ENCODE data around the gene OSBP2.

DNA sequence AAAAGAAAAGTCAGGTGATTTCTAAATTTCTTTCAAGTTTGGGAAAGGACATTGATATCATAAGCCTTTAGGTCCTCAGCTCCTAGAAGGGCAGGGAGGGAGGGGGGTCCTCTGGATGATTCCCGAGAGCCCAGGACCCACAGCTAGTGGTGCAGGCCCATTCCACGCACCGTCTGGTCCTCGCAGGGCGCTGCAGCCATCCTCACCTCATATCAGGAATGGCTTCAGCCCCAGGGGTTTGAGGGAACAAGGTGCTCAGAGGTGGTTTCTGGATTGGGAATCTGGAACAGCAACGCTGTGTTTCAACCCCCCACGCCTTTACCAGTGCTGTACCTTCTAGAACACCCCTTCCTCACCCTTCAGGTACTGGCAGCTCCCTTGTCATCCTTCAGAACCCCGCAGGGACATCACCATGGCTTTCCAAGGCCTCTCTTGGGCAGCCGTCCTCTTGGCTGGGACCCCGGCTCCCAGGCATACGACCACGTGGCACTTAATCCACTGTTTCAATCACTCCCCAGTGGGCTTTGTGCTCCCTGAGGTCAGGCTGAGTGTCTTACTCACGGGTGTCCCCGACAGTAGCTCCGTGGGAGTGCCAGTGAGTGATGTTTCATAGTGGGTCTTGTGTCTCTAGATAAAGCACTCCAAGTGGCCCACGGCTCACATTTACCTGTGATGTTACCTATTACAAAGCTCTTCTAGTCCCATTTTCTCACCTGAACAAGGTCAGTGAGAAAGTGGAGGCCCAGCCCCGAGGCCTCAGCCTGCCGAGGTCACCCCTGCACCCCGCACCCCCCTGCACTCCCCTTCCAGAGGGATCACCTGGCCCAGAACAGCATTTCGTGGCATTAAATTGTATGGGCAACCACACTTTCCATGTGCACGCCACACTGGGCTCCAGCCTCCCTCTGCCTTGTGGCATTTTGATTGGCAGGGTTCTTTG is 180.0 kb downstream of the OSBP2 start:
- TF ChIP-seq, protein P1, sequence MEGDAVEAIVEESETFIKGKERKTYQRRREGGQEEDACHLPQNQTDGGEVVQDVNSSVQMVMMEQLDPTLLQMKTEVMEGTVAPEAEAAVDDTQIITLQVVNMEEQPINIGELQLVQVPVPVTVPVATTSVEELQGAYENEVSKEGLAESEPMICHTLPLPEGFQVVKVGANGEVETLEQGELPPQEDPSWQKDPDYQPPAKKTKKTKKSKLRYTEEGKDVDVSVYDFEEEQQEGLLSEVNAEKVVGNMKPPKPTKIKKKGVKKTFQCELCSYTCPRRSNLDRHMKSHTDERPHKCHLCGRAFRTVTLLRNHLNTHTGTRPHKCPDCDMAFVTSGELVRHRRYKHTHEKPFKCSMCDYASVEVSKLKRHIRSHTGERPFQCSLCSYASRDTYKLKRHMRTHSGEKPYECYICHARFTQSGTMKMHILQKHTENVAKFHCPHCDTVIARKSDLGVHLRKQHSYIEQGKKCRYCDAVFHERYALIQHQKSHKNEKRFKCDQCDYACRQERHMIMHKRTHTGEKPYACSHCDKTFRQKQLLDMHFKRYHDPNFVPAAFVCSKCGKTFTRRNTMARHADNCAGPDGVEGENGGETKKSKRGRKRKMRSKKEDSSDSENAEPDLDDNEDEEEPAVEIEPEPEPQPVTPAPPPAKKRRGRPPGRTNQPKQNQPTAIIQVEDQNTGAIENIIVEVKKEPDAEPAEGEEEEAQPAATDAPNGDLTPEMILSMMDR (conservative IDR thresholded peaks at IDR 0.05; ENCODE audit: low read depth in 2 of 2) = no peak
- TF ChIP-seq EZH2 (IDR thresholded peaks at IDR 0.05; ENCODE audit: low read depth, unreplicated experiment) = no peak
- no peak for TF ChIP-seq JUNB (IDR thresholded peaks at IDR 0.05; ENCODE audit: unreplicated experiment)
- TF ChIP-seq, protein P2, sequence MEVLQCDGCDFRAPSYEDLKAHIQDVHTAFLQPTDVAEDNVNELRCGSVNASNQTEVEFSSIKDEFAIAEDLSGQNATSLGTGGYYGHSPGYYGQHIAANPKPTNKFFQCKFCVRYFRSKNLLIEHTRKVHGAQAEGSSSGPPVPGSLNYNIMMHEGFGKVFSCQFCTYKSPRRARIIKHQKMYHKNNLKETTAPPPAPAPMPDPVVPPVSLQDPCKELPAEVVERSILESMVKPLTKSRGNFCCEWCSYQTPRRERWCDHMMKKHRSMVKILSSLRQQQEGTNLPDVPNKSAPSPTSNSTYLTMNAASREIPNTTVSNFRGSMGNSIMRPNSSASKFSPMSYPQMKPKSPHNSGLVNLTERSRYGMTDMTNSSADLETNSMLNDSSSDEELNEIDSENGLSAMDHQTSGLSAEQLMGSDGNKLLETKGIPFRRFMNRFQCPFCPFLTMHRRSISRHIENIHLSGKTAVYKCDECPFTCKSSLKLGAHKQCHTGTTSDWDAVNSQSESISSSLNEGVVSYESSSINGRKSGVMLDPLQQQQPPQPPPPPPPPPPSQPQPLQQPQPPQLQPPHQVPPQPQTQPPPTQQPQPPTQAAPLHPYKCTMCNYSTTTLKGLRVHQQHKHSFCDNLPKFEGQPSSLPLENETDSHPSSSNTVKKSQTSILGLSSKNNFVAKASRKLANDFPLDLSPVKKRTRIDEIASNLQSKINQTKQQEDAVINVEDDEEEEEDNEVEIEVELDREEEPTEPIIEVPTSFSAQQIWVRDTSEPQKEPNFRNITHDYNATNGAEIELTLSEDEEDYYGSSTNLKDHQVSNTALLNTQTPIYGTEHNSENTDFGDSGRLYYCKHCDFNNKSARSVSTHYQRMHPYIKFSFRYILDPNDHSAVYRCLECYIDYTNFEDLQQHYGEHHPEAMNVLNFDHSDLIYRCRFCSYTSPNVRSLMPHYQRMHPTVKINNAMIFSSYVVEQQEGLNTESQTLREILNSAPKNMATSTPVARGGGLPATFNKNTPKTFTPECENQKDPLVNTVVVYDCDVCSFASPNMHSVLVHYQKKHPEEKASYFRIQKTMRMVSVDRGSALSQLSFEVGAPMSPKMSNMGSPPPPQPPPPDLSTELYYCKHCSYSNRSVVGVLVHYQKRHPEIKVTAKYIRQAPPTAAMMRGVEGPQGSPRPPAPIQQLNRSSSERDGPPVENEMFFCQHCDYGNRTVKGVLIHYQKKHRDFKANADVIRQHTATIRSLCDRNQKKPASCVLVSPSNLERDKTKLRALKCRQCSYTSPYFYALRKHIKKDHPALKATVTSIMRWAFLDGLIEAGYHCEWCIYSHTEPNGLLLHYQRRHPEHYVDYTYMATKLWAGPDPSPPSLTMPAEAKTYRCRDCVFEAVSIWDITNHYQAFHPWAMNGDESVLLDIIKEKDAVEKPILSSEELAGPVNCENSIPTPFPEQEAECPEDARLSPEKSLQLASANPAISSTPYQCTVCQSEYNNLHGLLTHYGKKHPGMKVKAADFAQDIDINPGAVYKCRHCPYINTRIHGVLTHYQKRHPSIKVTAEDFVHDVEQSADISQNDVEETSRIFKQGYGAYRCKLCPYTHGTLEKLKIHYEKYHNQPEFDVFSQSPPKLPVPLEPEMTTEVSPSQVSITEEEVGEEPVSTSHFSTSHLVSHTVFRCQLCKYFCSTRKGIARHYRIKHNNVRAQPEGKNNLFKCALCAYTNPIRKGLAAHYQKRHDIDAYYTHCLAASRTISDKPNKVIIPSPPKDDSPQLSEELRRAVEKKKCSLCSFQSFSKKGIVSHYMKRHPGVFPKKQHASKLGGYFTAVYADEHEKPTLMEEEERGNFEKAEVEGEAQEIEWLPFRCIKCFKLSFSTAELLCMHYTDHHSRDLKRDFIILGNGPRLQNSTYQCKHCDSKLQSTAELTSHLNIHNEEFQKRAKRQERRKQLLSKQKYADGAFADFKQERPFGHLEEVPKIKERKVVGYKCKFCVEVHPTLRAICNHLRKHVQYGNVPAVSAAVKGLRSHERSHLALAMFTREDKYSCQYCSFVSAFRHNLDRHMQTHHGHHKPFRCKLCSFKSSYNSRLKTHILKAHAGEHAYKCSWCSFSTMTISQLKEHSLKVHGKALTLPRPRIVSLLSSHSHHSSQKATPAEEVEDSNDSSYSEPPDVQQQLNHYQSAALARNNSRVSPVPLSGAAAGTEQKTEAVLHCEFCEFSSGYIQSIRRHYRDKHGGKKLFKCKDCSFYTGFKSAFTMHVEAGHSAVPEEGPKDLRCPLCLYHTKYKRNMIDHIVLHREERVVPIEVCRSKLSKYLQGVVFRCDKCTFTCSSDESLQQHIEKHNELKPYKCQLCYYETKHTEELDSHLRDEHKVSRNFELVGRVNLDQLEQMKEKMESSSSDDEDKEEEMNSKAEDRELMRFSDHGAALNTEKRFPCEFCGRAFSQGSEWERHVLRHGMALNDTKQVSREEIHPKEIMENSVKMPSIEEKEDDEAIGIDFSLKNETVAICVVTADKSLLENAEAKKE (CRISPR knock-in tag; IDR thresholded peaks at IDR 0.05) = no peak
